ENCODE measurements around the gene OPTN. TPM values are rescaled to one million over a fixed set of nuclear protein-coding genes. Genes with fewer than 3 reads are reported as not detected.

The OPTN gene
- total RNA-seq, 2 experiments from 2014 or later, result 95.6 to 98.2 TPM

- Mint-ChIP-seq H3K36me3 (peaks cover 53% of the 10 kb centered on the region), H3K4me3 (no peak overlapping the region), H3K9me3 (no peaks in the 10 kb centered on the region), H3K27ac (no peak overlapping the region), H3K27me3 (no peaks in the 10 kb centered on the region), H3K4me1 (no peaks in the 10 kb centered on the region)
- POLR2A ChIA-PET, result no interaction called here
- DNase-seq (no peak), ATAC-seq (ENCODE audit: low read depth) (no peak)
Observed at GRCh38 chr10:13184730-13185514, 85.0 kb downstream of the OPTN start.

GRCh38 chr10:13187135-13187534, 87.2 kb downstream of the OPTN start:
- ATAC-seq (ENCODE audit: low read depth) (no peak), DNase-seq (no peak)
- no peaks in the 10 kb centered on the region for H3K4me1 Mint-ChIP-seq
- H3K27ac Mint-ChIP-seq, result no peak overlapping the region
- POLR2A ChIA-PET, result no interaction called here
- H3K4me3 Mint-ChIP-seq, result no peak overlapping the region
- no peaks in the 10 kb centered on the region for H3K27me3 Mint-ChIP-seq
- no peaks in the 10 kb centered on the region for H3K9me3 Mint-ChIP-seq
- H3K36me3 Mint-ChIP-seq, result peaks cover 47% of the 10 kb centered on the region

Other genes with a start within 250 kb of the OPTN start
- gene CCDC3, start 98.5 kb upstream of the OPTN start, total RNA-seq, result not detected
- 10 to 100 TPM; 40.2 to 45.0 TPM for gene MCM10, start 61.4 kb downstream of the OPTN start, total RNA-seq
- not detected for gene UCMA, start 134.2 kb downstream of the OPTN start, total RNA-seq
- gene PHYH, start 199.9 kb downstream of the OPTN start, total RNA-seq, result 10 to 100 TPM; 15.1 to 16.0 TPM
- gene SEPHS1, start 248.1 kb downstream of the OPTN start, total RNA-seq, result 10 to 100 TPM; 40.8 to 43.8 TPM

Data from activated naive CD8-positive, alpha-beta T cell treated with anti-CD3 and anti-CD28 coated beads, Interleukin-2, amount 10 ng/mL, durations not matched to agents 7 days and 5 days (primary cell).